ENCODE results near the gene TAS2R40. TPM values are rescaled to one million over a fixed set of nuclear protein-coding genes. Genes with fewer than 3 reads are reported as not detected.
"Not testable (repeated sequence)": the region's sequence is repeated elsewhere in the genome, so short reads cannot be mapped to it uniquely, and the experiment has no call there.

TAS2R40 gene
- polyA plus RNA-seq, 3 donors: 0.54 TPM; not detected in 2

GRCh38 chr7:143263266-143264195 lies 41.7 kb downstream of the TAS2R40 start, which contains the start of gene GSTK1:
GSTK1 (plus strand) TSS chr7:143263441; CDS start chr7:143263514, 73 bp downstream.
- peaks cover 35% of the 10 kb centered on the region for H4K20me1 ChIP-seq (ENCODE audit: insufficient read depth, low read length)
- peak within 1 kb of the TSS; percentile 83 for H3K4me2 ChIP-seq (replicated peaks; ENCODE audit: extremely low read depth, low read length, poor library complexity, severe bottlenecking)
- no peaks in the 10 kb centered on the region for H3K9me3 ChIP-seq (replicated peaks in 1 of 2; ENCODE audit: control insufficient read depth in 1 of 2, insufficient read depth in 1 of 2, low read length in 2 of 2)
- H3K4me1 ChIP-seq (ENCODE audit: control insufficient read depth in 1 of 2, insufficient read depth in 2 of 2, low read length in 2 of 2): peaks cover 26 to 33% of the 10 kb centered on the region in 2 donors
- peak within 1 kb of the TSS; percentile 98 for H2AFZ ChIP-seq (ENCODE audit: insufficient read depth, low read depth, low read length, poor library complexity, severe bottlenecking)
- H3K36me3 ChIP-seq (replicated peaks in 1 of 2; ENCODE audit: control insufficient read depth in 1 of 2, insufficient read depth in 2 of 2, low read length in 2 of 2): peaks cover 22 to 36% of the 10 kb centered on the region in 2 donors
- peaks cover 0 to 2% (median 0%) of the 10 kb centered on the region in 3 donors for H3K27me3 Mint-ChIP-seq (ENCODE audit: low read depth in 3 of 3)
- H3K9me3 Mint-ChIP-seq: peaks cover 0 to 4% (median 0%) of the 10 kb centered on the region in 7 donors
- H3K27ac ChIP-seq (ENCODE audit: low read depth in 1 of 2, low read length in 2 of 2): peak within 1 kb of the TSS; percentile 22 to 91
- peak within 1 kb of the TSS; percentile 82 to 99 (median 92) for H3K4me3 ChIP-seq (replicated peaks in 1 of 3; ENCODE audit: low read depth in 2 of 3, low read length in 3 of 3)
- intact Hi-C loops (cut with micrococcal nuclease): no loop called here
- no peaks in the 10 kb centered on the region for H3K27me3 ChIP-seq (ENCODE audit: control insufficient read depth in 2 of 2, insufficient read depth in 2 of 2, low read length in 2 of 2)
- peak within 1 kb of the TSS; percentile 95 to 96 for H3K4me3 Mint-ChIP-seq
- TF ChIP-seq CTCF (IDR thresholded peaks at IDR 0.05): no peak
- peaks cover 33% of the 10 kb centered on the region for H3K4me1 Mint-ChIP-seq
- peaks cover 38% of the 10 kb centered on the region in 2 donors for H3K36me3 Mint-ChIP-seq
- peaks cover 39% of the 10 kb centered on the region for H3K79me2 ChIP-seq (ENCODE audit: insufficient read depth, low read length)
- peak; percentile 47 to 69 (median 52) for DNase-seq
- peak within 1 kb of the TSS; percentile 61 to 92 (median 87) for H3K27ac Mint-ChIP-seq
- under 1% methylated on average over 41 of the region's 48 CpGs for WGBS (ENCODE audit: insufficient coverage)
- H3K9ac ChIP-seq (ENCODE audit: insufficient read depth, low read length, poor library complexity, severe bottlenecking): peak within 1 kb of the TSS; percentile 90

- peak overlapping the region in 1 of 2 donors; percentile 91 for H3K27ac ChIP-seq (ENCODE audit: low read depth in 1 of 2, low read length in 2 of 2)
- H3K9me3 ChIP-seq (replicated peaks in 1 of 2; ENCODE audit: control insufficient read depth in 1 of 2, insufficient read depth in 1 of 2, low read length in 2 of 2); intact Hi-C loops (cut with micrococcal nuclease); H3K27me3 ChIP-seq (ENCODE audit: control insufficient read depth in 2 of 2, insufficient read depth in 2 of 2, low read length in 2 of 2); H3K27me3 Mint-ChIP-seq (ENCODE audit: low read depth in 3 of 3); H3K9me3 Mint-ChIP-seq; DNase-seq: not testable (repeated sequence)
- H4K20me1 ChIP-seq (ENCODE audit: insufficient read depth, low read length): peaks cover 40% of the 10 kb centered on the region
- WGBS (ENCODE audit: insufficient coverage): 56% methylated on average over 11 of the region's 15 CpGs
- peaks cover 21 to 26% of the 10 kb centered on the region in 2 donors for H3K4me1 ChIP-seq (ENCODE audit: control insufficient read depth in 1 of 2, insufficient read depth in 2 of 2, low read length in 2 of 2)
- H3K27ac Mint-ChIP-seq: peak overlapping the region in 6 of 7 donors; percentile 25 to 92 (median 50)
- H3K4me2 ChIP-seq (replicated peaks; ENCODE audit: extremely low read depth, low read length, poor library complexity, severe bottlenecking): peak overlapping the region; percentile 83
- H3K4me3 Mint-ChIP-seq: peak overlapping the region; percentile 95 to 96
- peaks cover 39% of the 10 kb centered on the region for H3K79me2 ChIP-seq (ENCODE audit: insufficient read depth, low read length)
- peak overlapping the region; percentile 90 for H3K9ac ChIP-seq (ENCODE audit: insufficient read depth, low read length, poor library complexity, severe bottlenecking)
- H3K36me3 ChIP-seq (replicated peaks in 1 of 2; ENCODE audit: control insufficient read depth in 1 of 2, insufficient read depth in 2 of 2, low read length in 2 of 2): peaks cover 28 to 43% of the 10 kb centered on the region in 2 donors
- peaks cover 32% of the 10 kb centered on the region for H3K4me1 Mint-ChIP-seq
- peak overlapping the region; percentile 82 to 99 (median 92) for H3K4me3 ChIP-seq (replicated peaks in 1 of 3; ENCODE audit: low read depth in 2 of 3, low read length in 3 of 3)
- H3K36me3 Mint-ChIP-seq: peaks cover 45% of the 10 kb centered on the region in 2 donors
- peak overlapping the region; percentile 98 for H2AFZ ChIP-seq (ENCODE audit: insufficient read depth, low read depth, low read length, poor library complexity, severe bottlenecking)
Measured at GRCh38 chr7:143264196-143264568, 42.3 kb downstream of the TAS2R40 start.

Measured in CD14-positive monocyte (primary cell).